GM13976 (cell line): ENCODE data around the gene PDC.

Experiments used
- DNase-seq: peaks from one replicate; pipeline ENCODE4 v3.0.0; 2012; ENCODE audit warnings: low spot score
- in situ Hi-C: fragments of 300-500 bp; cut with MboI; formaldehyde crosslinking; loops from one replicate; pipeline ENCODE4 v1.12.0; 2022; ENCODE audit warnings: low sequenced_read_pairs, mixed read lengths, inconsistent platforms; ENCODE audit not compliant: unreplicated experiment
- TF ChIP-seq, protein P1 (sequence below): IDR thresholded peaks from 2 replicates; pipeline ENCODE4 v1.5.1; 2012; ENCODE audit warnings: borderline replicate concordance, mild to moderate bottlenecking; ENCODE audit not compliant: insufficient read depth; ENCODE audit errors: extremely low read depth, missing control alignments, control extremely low read depth

The PDC gene

DNA sequence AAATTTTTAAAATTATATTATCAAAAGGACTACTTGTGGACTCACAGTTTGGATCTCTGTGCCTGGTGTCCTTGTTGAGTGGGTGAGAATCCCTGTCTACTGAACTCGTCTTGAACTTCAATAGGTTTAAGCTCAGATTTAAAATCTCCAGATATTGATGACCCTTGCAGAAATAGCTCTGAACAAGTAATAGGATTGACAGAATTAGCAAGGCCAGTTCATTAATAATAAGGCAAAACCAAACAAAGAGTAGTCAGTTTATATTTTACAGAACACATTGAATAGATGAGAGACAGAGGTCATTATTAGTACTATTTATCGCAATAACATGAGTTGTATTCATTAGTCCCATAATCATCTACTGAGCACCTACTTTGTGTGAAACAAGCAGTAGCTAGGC is at the start of gene PDC:
Gene PDC (minus strand): TSS at position 101 of the 400 bp plus-strand sequence. CDS start 11,655 bp downstream, outside the sequence.
- no peak for DNase-seq
- in situ Hi-C loops, result no loop called here
- TF ChIP-seq, protein P1, sequence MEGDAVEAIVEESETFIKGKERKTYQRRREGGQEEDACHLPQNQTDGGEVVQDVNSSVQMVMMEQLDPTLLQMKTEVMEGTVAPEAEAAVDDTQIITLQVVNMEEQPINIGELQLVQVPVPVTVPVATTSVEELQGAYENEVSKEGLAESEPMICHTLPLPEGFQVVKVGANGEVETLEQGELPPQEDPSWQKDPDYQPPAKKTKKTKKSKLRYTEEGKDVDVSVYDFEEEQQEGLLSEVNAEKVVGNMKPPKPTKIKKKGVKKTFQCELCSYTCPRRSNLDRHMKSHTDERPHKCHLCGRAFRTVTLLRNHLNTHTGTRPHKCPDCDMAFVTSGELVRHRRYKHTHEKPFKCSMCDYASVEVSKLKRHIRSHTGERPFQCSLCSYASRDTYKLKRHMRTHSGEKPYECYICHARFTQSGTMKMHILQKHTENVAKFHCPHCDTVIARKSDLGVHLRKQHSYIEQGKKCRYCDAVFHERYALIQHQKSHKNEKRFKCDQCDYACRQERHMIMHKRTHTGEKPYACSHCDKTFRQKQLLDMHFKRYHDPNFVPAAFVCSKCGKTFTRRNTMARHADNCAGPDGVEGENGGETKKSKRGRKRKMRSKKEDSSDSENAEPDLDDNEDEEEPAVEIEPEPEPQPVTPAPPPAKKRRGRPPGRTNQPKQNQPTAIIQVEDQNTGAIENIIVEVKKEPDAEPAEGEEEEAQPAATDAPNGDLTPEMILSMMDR, result no peak

DNA sequence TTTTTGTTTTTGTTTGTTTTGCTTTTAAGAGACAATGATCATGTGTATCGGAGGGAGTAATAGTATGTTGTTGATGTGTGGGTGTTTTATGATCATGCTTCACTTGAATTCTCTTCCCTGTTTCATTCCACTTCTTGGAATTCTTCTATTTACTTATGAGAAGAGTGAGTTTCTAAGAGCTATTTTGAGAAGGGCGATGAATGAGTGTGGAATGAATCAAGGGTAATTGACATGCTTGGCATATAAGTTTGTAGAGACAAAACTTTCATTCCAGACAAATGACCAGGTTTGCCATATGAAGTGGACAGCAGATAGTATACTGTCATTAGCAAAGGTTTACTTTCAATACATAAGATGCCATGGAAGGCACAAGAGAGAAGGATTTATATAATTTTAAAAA is 42.3 kb upstream of the PDC start:
- TF ChIP-seq, protein P1, result no peak
- in situ Hi-C loops, result no loop called here

DNA sequence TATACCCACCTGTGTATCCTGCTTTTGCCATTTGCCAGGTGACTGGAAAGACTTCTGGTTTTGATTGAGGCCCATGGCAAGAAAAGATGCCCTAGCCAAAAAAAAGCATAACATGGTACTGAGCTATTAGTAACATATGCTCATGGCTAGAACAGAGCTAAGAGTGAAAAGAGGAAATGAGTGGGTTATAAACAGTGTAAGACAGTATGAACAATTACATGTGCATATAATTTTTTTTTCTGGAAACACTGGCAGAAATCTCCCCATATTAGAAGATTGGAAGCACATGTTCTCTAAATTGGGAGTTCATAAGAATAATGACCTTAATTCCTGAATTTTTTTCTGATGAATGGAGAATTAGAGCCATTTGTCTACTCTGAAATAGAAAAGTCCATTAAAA is 41.2 kb upstream of the PDC start:
- TF ChIP-seq, protein P1, result no peak
- in situ Hi-C loops, result no loop called here
- DNase-seq, result no peak

More for the DNA sequence above, 42.3 kb upstream of the PDC start:
- DNase-seq, result no peak

DNA sequence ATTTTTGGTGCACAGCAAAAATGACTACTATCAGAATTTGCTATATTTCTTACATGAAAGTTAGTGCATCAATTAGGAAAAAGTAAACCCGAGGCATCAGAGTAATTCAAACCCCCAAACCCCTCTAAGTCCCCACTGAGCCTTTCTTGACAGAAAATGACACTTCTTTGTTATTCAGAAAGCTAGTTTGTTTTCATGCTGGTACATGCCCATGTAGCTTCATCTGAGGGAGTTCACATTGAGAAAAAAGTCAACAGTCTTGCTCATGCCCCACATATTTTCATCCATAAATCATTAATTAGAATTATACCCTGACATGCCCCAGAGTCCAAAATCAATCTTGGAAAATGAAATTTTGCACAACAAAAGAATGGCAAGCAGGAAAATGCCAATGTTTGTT is 39.9 kb upstream of the PDC start:
- no peak for DNase-seq
- in situ Hi-C loops, result no loop called here
- TF ChIP-seq, protein P1, result no peak

DNA sequence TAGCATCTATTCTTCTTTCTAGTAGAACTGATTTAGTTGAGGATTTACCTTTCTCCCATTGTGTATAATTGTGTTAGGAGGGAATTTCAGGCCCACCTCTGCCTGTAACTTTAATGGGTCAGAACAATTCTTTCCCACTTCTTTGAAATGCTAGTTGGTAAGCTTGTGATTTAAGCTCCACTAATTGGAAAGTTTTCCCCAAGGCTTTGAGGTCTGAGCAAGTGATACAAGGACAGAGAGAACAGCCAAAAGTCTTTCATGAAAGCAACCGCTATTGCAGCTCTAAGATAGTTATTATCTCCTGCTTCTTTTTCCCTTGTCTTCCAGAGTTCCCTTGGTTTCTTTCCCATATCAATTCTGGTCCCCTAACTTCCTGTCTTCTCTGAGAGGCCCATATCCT is 38.7 kb upstream of the PDC start:
- no peak for DNase-seq
- TF ChIP-seq, protein P1, result no peak
- in situ Hi-C loops, result no loop called here

DNA sequence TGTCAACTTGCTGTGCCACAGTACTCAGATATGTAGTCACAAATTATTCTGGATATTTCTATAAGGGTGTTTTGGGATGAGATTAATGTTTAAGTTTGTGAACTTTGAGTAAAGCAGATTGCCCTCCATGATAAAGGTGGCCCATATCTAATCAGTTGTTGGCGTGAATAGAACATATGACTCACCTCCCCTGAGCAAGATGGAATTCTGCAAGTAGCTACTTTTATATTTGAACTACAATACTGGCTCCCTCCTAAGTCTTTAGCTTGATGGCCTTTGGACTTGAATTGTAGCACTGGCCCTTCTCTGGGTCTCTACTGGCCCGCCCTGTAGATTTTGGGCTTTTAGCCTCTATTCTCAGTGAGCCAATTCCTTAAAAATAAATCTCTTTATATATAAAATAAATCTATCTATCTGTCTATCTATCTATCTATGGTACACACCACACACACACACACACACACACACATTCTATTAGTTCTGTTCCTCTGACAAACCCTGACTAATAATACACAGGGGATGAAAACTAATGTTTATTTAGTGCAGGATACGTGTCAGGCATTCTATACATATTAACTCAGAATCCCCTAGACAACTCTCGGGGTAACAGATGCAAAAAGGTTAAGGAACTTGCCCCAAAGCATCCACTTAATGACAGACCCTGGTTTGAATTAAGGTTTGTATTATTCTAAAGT is 37.9 kb upstream of the PDC start:
- TF ChIP-seq, protein P1, result no peak
- in situ Hi-C loops, result no loop called here
- no peak for DNase-seq
